HG03108 (cell line): ENCODE data around the gene CAMK2D.
"Not testable (repeated sequence)": the region's sequence is repeated elsewhere in the genome, so short reads cannot be mapped to it uniquely, and the experiment has no call there.

Experiments used
- ATAC-seq: cut with Tn5 transposase; IDR thresholded peaks from one replicate; pipeline ENCODE4 v1.9.1; 2021; ENCODE audit warnings: moderate library complexity; ENCODE audit not compliant: unreplicated experiment

CAMK2D gene

DNA sequence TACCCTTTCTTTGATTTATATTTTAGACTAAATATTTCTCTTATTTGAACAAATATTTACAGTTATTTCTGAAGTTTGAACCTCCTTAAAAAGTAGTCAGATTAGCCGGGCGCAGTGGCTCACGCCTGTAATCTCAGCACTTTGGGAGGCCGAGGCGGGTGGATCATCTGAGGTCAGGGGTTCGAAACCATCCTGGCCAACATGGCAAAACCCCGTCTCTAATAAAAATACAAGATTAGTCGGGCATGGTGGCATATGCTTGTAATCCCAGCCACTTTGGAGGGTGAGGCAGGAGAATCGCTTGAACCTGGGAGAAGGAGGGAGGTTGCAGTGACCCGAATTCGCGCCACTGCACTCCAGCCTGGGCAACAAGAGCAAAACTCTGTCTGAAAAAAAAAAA, 2.4 kb upstream of the CAMK2D start:
- not testable (repeated sequence) for ATAC-seq

DNA sequence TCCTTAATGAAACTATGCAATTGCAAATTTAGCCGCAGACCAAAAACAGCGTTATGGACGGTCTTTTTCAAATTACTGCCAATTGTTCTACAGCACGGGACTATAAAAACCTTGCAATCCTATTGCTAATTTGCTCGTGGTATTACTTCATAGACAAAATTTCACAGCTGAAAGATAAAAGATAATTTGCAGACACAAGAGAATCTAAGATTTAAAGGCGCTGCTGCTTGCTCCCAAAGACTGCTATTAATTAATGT, 1.4 kb upstream of the CAMK2D start:
- no peak for ATAC-seq

DNA sequence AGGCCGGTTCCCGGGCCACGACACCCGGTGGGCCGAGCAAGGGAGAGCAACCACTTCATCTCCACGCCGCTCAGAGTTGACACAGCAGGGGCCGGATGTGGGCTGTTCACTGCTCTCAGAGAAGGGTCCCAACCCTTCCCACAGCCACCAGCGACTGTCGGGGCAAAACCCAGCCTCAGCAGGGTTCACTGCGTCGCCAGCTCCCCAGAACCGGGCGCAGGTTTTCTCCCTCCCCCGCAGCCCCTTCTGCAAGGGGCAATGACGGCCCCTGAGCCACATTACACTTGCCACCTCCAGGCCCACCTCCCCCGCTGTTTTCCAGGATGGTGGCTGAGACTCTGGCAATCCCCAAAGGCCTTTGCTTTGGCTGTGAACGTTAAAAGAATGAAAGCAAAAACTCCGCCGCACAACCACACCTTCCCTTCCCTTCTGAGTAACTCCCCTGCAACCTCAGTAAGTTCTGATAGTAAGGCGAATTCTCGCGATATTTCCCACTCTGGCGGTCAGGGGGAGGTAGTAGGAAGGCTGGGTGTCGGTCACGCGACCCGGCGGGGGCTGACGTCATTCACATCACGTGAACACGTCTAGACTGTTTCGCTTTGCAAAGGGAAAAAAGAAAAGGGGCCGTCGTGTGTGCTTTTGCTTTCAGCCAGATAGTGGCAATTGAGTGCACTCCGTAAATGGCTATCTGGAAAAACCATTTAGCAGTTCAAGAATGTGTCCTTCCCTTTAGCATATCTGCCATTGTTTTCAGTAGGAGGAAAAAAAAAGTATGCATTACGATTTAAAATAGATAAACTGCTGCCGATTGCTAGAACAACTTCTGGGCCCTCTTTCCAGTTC, 869 bp upstream of the CAMK2D start:
- peak; percentile 60 for ATAC-seq

DNA sequence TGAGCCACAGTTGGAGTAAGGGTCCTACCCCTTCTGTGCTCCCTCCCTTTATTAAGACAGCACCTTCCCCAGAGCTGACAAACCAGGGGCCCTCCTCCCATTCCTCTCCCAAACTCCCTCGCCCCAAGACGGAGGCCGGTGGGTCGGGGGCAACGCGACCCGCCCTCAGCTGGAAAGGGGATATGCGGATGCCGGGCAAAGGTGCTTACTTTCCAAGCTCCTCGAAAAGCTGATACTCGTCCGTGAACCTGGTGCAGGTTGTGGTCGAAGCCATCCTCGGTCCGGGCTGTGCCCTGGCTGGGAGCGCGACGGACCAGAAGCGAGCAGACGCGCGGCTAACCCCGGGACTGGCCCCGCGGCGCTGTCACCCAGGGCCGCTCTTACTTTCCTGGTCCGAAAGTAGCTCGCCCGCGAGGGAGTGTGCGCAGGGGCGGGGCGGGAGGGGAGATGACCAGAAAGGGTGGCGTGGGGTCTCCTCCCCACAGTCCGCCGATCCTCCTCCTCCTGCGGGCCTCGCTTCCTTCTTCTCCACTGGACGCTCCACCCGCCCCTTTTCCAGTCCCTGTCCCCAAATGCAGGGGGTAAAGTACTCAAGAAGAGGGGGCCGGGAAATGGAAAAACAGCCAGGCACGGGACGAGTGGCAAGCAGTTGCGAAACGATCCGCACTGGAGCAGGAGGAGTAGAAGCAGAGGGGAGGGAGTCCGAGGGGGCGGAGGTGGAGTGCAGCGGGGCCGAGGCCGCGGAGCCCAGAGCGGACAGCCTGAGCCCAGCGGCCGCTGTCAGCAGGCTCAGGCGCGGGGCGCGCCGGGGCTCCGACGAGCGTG, 531 bp downstream of the CAMK2D start:
- peak; percentile 13 for ATAC-seq

DNA sequence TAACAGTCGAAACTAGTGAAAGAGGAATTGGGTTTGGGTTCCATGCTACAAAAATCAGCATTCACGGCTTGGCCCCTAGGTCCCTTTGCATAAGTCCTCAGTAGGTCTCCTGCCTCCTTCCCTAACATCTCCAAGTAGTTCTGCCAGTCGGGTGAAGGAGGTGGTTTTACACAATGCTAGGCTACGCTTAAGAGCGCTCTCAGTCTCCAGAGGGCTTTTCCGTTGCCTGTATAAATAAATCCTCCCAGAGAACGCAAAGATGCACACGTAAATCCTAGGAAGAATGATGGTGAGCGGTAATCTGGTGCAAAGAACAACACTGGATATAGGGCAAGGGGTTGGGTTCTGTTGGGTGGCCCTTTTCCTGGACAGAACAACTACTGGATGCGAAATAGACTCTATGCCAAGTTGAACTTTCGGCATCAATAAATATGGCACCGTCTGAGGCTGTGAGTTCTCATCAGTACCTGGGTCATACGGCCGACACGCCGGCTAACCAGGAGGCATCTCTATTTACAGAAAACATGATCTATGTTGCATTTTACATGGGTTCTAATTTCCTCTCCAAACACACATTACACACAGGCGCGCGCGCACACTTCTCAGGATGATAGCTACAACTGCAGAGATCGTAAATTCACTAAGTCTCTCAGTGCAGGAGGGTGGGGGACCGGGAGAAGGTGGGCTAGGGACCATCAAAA, 1.3 kb downstream of the CAMK2D start:
- no peak for ATAC-seq

DNA sequence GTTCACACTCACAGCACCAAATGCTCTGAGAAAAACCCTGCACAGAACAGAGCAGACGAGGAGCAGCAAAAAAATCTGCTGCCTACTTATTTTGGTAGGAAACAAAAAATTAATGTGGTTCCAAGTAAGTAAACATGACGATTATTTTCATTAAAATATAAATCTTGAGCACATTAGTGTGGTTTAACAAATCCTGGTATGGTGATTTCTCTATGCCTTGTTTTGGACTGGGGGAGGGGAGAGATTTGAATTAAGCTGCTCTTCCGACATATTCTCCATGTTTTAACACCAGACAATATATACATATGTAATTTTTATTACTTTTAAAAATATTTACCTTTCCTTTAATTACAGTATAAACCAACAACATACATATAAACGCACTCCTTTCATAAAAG, 1.8 kb downstream of the CAMK2D start:
- ATAC-seq, result no peak

DNA sequence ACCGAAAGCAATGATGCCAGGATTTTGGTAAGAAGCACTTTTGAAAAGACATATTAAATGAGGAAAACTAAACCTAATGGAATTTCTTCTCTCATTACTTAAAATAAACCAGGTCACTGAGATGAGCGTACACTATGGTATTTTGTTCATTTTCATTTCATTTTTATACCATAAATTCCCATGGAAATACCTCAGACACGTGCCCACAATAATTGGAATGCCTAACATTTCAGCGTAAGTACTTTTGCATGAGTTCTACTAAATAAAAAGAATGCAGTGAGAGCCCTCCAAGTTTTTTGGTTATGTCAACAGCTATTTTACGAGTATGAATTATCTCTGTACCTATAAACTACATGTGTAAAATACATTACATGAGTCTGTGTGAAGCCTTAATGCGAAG, 3.2 kb downstream of the CAMK2D start:
- ATAC-seq, result no peak

DNA sequence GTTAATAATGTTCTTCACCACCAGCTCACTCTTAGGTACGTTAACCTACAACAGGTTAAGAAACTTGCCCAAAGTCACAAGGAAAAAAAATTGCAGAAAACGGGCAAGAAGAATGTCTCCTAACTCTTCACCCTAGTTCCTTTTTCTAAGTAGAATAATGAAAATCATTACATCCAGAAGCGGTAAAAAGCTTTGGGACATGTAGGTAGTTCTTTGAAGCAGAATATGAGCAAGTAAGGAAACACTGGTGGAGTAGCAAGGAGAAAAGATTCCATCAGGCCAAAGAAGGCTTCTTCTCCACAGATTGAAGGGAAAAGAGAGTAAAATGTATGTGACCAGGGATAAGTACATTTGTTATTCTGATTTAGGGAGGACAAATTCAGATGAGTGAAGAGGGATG, 4.1 kb downstream of the CAMK2D start:
- ATAC-seq, result no peak

DNA sequence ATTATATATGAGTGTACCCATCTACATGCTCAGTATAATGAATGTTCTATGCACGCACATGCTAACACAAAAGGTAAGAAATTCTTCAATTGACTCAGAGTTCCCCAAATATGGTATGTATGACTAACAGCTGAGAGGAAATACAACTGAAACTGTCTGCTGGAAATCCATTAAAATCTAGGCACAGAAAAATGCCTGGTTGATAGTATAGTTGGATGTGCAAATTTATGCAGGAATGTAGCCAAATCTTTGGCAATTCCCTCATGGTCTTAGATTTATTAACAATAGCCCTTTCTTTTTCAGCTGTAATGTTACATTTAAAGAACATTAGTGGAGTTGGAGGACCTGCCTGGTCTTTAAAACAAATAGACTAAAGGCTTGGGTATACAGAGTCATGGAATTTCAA, 5.5 kb downstream of the CAMK2D start:
- peak; percentile 79 for ATAC-seq

DNA sequence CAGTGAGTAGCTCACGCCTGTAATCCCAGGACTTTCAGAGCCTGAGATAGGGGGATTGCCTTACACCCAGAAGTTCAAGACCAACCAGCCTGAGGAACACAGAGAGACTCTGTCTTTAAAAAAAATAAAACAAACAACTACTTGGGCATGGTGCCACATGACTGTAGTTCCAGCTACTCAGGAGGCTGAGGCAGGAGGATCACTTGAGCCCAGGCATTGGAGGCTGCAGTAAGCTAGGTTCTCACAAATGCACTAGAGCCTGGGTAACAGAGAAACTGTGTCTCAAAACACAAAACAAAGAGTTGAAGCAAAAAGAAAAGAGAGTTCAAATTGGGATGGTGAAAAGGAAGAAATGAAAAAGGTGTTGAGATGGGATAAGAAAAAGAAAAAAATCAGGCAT, 10.8 kb downstream of the CAMK2D start:
- no peak for ATAC-seq

DNA sequence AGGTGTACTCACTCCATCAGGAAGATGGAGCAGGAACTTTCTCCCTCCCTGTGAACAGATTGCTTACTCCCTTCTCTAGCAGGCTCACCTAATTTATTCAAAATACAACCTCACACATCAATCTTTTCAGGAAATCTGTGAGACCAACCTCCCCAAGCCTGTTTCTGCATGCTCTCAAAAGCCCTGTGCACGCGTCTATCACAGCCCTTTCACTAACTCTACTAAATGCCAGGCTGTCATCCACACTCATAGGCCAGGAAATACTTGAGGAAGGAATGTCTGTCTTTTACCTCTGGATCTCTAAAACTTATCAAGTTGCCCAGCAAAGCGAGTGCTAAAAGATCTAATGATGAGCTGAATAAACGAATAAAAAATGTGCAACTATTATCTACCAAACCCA, 11.2 kb downstream of the CAMK2D start:
- ATAC-seq, result no peak

DNA sequence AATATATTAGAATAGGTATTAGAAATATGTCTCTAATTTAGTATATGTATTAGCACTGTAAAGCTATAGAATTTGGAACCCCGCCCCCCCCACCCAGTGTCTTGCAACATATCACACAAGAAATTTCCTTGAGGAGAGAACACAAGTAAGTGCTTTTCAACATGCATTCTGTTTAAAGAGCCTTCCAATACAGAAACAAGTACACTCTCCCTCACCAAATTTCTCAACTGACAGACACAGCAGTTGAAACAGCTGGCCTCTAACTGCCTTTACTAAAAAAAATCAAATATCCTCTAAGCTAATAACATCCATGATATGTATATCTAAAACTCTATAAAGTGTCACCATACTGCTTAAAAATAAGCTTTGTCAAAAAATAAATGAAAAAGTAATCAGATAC, 12.4 kb downstream of the CAMK2D start:
- no peak for ATAC-seq

DNA sequence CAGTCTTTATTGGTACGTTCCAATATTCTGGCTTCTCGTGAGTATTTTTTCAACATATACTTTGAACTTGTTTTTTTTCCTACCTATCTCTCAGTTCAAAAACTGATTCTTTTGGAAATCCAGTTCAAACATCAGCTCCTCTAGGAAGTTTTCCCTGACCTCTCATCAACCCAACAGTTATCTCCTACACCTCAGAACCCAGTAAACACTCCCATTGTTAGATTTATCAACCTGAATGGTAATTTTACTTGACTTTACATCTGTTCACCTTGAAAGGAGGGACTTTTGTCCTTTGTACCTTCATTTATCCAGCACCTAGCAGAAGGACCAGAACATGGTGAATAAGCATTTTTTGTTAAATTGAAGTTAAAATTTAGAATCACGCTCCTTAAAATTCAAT, 13.6 kb downstream of the CAMK2D start:
- ATAC-seq, result no peak

DNA sequence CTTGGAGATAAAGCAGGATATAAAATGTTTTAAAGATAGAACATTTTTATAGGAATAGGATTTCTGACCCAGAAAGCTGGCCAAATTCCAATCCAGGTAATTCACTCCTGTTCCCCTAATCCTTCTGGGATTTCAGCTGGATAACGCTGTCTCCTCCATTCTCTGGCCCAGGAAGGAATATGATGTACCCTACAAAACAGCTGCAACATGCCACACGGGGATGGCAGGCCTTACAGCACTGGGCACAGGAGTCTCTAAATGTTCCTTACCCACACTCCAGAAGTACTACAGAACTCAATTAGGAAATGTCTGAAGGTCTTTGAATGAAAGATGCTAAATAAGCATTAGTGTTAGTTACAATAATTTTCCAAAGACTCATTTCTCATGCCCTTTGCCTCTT, 15.8 kb downstream of the CAMK2D start:
- ATAC-seq, result no peak

DNA sequence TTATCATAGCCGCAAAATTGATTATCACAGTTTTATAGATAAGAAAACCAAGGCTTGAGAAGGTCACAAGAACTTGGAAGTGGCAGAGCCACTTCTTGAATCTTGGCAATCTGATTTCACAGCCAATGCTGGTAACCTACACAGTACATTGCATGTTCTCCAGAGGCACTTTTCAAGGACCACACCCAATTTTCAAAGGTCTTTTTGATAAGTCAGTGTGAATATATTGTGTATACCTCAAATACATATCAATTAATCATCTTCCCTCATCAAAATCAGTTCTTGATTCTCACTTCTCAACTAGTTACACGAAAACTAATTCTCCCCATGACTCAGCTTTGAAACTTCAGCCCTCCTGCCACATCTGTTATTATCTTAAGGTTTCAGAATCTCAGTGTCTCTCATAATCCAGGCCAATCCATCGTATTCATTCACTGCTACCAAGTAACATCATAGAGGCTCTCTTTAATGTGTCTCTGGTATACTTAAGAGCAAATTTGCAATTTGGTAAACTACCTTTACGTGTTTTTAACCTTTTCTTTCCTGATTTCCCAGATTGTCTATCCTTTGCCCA, 16.8 kb downstream of the CAMK2D start:
- no peak for ATAC-seq

DNA sequence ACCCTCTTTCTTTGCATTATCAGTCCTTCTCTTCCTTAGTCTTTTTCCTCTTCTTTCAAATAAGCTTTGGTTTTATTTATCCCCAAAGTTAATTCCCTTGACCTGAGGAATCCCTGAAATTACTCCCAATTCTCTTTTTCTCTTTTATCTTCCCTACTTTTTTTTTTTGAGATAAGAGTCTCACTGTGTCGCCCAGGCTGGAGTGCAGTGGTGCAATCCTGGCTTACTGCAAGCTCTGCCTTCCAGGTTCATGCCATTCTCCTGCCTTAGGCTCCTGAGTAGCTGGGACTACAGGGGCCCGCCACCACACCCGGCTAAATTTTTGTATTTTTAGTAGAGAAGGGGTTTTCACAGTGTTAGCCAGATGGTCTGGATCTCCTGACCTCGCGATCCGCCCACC, 17.8 kb downstream of the CAMK2D start:
- ATAC-seq, result no peak

DNA sequence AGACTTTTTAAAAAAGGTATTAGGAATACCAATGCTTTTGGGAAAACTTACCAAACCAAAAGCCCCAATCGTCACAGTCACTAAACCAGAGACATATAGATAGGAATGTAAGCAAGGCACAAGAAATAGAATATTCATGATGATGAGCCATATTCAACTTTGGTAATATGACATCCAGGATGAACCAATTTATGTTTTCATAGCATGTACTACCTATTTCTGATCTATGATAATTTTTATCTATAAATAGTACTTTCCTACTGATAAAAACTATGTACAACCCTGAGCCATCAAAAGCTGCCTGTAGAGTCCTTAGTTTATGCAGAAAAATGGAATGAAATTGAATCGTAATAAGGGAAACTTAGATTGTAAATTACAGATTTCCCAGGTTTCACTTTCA, 18.9 kb downstream of the CAMK2D start:
- ATAC-seq, result no peak

DNA sequence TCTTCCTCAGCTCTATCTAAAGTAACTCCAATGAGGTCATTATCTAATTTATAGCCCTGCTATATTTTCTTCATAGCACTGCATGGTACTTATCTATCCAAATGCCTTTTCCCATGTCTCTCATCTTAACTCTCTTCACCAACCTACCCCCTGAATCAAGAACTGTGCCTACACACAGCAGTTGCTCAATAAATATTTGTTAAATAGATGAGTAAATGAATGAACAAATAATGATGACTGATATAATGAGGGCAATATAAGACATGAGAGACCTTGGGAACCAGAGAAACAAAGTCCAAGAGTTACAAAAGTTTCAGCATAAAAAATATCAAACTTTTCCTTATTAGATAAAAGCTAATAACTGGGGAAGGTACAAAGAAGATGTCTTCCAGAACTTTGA, 19.6 kb downstream of the CAMK2D start:
- no peak for ATAC-seq

DNA sequence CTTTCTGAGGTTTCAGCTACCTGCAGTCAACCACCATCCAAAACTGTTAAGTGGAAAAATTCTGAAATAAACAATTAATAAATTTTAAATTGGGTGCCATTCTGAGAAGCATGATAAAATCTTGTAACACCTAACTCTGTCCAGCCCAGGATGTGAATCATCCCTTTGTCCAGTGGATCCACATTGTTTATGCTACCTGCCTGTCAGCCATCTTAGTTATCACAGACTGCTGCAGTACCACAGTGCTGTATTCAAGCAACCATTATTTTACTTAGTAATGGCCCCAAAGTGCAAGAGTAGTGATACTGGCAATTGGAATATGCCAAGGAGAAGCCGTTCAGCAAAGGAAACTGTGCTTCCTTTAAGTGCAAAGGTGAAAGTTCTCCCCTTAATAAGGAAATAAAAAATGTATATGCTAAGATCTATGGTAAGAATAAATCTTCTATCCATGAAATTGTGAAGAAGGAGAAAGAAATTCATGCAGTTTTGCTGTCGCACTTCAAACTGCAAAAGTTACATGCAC, 20.6 kb downstream of the CAMK2D start:
- no peak for ATAC-seq

DNA sequence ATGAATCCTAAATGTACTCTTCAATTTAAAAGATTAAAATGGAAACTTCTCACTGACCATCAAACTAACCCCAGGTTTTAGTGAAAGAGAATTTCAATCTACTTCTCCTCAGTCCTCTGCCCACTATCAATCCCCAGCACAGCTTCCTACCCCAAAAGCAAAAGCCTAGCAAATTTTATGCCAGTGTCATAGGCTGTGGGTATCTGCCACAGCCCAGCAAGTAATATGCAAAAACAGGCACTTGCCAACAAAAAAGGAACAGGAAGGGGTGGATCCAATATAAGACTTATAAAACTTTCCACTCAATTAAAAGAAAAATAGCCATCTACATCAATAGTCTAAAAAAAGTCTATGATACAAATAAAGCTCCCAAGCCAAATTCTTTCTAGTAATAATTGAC, 22.3 kb downstream of the CAMK2D start:
- ATAC-seq, result no peak

DNA sequence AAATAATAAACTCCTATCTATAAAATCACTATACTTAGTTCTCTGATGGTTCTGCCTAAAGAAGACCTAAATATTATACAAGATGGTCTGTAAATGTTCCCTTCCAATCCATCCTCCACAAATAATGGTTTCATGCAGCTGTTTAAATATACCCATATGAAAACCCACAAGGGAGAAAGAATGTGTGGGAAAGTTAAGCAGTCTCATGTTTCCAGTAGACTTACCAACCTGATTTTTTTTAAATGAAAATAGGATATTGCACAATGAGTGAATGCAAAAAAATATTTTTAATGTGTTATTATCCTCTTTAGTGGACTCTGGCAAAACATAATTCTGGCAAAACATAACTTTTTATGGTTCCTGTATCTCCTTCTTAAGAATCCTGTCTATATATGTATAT, 23.3 kb downstream of the CAMK2D start:
- no peak for ATAC-seq
